ENCODE results near the gene PM20D1.

DNA sequence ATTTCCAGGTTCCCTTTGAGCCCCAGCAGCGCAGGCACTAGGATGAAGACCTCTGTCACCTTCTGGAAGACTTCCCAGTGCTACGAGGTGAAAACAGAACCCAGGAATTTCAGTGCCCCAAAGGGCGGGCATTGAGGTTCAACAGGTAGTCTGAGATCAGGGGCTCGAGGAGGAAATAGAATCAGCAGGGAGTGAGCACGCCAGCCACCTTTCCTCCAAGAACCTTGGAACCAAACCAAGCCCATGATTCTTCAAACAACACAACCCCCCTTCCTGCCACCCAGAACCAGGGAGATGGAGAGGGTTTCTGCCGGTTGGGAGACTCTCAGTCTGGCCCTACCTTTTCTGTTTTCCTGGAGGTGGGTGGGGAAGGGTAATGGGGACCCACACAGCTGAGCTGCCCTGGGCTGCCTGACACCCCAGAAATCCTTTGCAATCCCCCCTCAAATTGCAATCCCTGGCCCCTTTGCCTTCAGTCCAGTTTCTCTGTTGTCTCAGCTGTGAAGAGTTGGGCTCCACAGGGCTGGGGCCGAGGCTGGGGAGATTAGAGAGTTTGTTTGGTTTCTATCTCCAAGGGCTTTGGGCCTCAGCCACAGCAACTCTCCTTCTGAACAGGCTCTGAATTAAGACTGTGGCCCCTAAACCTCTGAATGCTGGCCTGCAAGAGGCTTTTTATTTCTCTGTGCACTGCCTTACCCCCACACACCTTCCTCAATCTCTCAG is 48.8 kb downstream of the PM20D1 start:
- TF ChIP-seq CEBPB (IDR thresholded peaks at IDR 0.05) (no peak), RAD21 (IDR thresholded peaks at IDR 0.05; ENCODE audit: low read depth) (no peak), YY1 (IDR thresholded peaks at IDR 0.05; ENCODE audit: low read depth) (no peak)

Measured in Ishikawa (cell line).